Mucosa of gallbladder (tissue), 1 donor: ENCODE results near the gene FNDC1. TPM values are rescaled to one million over a fixed set of nuclear protein-coding genes. Genes with fewer than 3 reads are reported as not detected.

Source experiments
- DNase-seq: peaks from one replicate; pipeline ENCODE4 v3.0.0-alpha.2; 2020; ENCODE audit warnings: low spot score
- total RNA-seq: library from RNA; stranded (reverse); gene quantifications from one replicate; pipeline ENCODE4 v1.2.1, GENCODE V29; 2021
- donor health status: DM: no; HTN: no; CAD: no.

FNDC1 gene
- total RNA-seq, 1 donor from 2014 or later, result 2.3 TPM

DNA sequence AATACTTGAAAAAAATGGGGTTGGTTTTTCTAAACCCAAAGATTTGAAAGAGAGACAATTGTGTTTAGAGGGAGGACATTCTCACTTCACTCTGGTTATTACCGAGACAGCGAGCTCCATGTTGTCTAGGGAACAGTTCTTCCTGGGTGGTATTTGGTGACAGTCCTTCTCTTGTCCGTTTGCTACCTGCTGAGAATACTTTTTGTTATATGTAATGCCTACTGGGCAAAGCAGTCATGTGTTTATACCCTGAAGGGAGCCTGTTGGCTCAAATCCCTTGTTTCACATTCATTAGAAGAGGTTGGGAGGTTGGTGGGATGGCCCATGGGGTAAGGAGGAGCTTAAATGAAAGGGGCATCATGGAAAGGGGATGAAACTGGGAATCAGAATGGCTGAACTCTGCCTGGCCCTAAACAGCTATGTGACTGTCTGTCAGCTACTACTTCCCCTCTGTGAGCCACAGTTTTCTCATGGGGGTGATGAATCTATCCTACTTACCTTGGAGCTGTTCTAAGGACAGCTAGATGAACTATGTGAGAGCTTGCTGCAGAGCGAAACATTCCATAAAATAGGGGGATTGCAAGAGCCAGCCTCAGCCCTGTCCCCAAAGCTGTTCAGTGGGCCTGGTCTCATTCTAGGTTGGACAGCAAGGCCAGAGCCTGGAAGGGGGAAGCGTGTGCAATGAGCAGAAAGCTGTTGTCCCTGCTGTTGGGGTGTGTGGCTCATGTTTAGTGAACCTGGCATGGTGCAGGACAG, 43.5 kb downstream of the FNDC1 start:
- DNase-seq, result no peak

DNA sequence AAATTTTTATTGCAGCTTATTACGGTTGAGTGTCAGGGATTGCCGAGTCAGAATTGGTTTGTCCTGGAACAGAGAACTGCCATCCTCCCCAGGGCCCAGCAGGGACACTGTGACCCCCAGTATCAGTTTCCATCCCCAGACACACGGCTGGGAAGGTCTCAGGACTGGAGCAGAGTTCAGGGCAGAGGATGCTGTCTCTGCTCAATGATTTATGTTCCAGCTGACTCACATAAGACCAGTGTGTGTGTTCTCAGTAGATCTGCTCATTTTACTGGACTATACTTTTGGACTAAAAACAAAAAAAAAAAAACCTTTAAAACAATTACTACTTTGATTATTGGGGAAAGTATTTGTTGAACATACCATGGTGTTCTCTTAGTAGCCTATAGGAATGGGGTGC, 44.2 kb downstream of the FNDC1 start:
- no peak for DNase-seq

DNA sequence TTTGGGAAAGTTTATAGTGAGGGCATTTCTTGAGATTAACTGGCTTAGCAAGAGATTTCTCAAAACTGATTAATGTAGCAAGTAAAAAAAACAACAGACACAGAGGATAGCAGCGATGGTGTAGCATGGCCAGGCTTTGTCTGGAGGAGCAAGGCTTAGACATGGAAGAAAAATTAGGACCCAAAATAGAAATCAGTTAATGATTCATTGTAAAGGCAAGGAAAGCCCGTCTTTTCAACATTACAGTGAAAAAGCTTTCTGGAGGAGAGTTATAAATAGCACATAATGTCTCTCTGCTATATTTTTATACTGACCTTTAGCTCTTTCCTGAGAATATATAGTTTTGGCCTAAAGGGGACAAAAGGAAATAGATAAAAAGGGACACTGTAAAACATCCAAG, 45.1 kb downstream of the FNDC1 start:
- no peak for DNase-seq

DNA sequence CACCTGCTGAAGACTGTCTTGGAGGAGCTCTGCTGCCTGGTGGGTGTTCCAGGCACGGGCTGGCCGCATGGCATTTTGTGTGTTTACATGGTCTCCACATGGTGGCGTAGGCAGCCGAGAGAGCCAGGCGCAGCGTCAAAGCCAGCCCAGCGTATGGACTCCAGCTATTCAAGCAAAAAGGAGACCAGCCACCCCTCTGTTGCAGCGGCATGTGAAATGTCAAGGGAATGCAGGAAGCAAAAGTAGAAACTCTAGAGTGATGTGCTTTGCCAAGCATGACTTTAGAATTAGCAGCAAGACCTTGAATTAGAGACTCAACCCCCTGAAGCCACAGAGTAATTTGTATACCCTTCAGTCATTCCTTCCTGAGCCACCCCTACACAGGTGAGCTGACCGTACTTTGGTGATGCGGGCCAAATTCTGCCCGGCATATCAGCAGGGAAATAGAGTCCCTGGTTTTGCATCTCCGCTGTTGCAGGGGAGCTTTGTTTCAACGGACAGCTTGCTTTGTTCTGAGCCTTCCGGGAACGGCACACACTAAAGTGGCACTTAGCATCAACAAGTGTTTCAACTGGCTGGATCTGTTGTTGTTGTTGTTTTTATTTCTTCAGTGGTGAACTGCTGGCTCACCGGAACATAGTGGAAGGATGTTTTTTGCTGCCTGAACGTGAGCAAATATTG, 48.5 kb downstream of the FNDC1 start:
- peak; percentile 23 for DNase-seq

DNA sequence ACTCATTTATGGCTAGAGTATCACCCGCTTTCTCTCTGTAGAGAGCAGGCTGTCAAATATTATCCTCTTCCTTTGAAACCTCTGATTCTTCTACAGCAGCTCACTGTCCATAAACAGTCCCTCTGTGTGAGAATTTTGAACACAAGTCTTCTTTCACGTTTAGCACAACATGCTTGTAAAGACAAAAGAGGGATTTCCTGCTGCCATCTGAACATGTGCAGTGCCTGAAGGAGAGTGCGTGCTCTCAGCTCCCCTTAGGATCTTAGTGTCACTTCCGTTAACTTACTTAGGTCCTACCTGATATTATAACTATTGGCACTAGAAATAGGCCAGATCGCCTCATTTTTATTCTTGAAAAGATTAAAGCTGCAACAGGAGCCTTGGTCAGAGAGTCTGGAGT, 50.9 kb downstream of the FNDC1 start:
- no peak for DNase-seq

DNA sequence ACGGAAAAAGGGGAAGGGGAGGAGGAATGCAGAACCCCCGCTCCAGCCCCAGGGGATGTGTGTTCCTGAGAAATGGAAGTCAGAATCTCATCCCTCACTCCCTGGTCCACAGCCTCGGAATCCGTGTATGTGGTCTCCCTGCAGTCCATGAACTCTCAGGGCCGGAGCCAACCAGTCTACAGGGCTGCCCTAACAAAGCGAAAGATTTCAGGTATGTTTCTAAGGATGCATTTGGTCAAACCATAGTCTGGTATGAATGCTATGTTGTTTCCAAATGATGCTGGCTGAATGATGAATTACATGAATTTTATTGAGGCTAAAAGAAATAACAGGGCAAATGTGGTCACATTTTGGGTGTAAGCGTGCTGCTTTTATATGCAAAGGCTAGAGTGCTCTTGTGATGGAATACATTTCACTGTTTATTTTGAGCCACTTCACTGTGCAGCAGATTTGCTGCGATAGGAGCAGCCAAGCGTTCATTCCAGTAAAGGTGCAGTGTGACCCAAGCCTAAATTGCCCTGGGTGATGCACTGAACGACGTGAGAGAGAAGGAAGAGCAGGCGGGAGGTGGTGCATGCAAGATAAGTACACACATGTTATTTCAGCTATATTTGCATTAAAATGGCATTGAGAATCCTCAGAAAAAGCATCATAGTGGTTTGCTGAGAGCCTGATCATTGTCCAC, 52.4 kb downstream of the FNDC1 start:
- no peak for DNase-seq

DNA sequence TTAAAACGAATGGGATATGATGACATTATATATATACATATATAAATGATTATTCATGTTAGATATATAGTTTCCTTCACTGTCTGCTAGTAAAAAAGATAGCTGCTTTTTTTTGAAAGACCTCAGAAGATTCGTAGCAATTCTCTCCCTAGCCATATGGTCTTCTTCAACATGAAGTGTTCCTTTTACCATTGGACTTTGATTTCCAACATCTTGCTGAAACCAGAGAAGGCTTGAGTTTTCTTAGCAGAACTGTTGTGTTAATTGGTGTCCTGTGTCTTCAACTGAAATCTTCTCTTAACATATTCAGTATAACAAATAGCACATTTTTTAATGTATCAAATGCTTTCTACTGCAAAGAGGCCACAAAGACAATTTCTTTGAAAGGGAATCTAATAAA, 55.3 kb downstream of the FNDC1 start:
- no peak for DNase-seq

DNA sequence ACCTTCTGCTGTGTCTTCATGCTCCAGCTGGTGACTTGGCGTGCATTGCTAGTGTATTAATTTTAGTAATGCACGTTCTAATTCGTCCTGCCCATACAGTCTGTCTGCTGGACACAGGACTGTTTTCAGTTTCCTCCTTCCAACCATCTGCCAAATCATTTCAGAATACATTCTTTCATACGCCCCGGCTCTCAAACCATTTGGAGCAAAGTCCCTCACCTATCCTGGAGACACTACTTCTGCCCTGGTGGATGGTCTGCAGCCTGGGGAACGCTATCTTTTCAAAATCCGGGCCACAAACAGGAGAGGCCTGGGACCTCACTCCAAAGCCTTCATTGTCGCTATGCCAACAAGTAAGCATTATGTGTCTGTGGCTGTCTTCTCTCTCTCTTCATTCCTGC, 60.5 kb downstream of the FNDC1 start:
- no peak for DNase-seq

DNA sequence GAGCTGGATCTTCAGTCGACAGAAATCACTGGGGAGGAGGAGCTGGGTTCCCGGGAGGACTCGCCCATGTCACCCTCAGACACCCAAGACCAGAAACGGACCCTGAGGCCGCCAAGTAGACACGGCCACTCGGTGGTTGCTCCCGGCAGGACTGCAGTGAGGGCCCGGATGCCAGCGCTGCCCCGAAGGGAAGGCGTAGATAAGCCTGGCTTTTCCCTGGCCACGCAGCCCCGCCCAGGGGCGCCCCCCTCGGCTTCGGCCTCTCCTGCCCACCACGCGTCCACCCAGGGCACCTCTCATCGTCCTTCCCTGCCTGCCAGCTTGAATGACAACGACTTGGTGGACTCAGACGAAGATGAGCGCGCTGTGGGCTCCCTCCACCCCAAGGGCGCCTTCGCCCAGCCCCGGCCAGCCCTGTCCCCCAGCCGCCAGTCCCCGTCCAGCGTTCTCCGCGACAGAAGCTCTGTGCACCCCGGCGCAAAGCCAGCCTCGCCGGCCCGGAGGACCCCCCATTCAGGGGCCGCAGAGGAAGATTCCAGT, 63.0 kb downstream of the FNDC1 start:
- no peak for DNase-seq

DNA sequence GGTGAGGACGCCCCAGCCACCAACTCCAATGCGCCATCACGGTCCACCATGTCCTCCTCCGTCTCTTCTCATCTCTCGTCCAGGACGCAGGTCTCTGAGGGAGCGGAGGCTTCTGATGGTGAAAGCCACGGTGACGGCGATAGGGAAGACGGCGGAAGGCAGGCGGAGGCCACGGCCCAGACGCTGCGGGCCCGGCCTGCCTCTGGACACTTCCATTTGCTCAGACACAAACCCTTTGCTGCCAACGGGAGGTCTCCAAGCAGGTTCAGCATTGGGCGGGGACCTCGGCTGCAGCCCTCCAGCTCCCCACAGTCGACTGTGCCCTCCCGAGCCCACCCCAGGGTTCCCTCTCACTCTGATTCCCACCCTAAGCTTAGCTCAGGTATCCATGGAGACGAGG, 63.6 kb downstream of the FNDC1 start:
- DNase-seq, result no peak

DNA sequence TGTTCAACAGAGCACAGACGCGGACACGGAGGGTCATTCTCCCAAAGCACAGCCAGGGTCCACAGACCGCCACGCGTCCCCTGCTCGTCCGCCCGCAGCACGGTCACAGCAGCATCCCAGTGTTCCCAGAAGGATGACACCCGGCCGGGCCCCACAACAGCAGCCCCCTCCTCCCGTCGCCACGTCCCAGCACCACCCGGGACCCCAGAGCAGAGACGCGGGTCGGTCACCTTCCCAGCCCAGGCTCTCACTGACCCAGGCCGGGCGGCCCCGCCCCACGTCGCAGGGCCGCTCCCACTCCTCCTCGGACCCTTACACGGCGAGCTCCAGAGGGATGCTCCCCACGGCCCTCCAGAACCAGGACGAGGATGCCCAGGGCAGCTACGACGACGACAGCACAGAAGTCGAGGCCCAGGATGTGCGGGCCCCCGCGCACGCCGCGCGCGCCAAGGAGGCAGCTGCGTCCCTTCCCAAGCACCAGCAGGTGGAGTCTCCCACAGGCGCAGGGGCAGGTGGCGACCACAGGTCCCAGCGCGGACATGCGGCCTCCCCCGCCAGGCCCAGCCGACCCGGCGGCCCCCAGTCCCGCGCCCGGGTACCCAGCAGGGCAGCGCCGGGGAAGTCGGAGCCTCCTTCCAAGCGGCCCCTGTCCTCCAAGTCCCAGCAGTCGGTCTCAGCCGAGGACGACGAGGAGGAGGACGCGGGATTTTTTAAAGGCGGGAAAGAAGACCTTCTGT, 64.3 kb downstream of the FNDC1 start:
- no peak for DNase-seq

DNA sequence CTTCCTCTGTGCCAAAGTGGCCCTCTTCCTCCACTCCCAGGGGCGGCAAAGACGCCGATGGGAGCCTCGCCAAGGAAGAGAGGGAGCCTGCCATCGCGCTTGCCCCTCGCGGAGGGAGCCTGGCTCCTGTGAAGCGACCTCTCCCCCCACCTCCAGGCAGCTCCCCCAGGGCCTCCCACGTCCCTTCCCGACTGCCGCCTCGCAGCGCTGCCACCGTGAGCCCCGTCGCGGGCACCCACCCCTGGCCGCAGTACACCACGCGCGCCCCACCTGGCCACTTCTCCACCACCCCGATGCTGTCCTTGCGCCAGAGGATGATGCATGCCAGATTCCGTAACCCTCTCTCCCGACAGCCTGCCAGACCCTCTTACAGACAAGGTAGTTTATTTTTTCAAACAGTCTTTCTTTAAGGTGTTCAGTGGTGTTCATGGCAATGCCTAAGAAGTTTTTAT, 64.9 kb downstream of the FNDC1 start:
- no peak for DNase-seq

DNA sequence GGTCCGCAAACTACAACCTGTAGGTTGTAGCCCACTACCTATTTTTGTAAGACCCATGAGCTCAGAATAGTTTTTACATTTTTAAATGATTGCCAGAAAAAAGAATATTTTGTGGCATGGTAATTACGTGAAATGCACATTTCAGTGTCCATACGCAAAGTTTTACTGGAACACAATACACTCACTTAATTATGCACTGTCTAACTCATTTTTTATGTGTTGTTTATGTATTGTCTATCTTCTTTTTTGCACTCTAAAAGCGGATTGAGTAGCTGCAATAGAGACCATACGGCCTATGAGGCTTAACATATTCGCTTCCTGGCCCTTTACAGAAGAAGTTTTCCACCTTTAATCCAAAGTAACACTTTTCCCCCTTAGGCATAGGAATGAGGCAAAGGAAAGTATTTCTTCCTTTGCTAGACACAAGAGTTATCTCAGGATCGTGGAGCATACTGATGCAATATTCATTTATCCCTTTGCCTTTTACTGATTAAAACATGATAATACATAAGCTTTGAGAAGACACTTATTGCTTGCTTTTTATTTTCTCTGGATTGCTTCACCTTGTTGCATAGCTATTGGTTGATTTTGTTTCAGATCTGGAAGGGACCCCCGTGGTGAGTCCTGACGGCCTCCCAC, 69.8 kb downstream of the FNDC1 start:
- no peak for DNase-seq

DNA sequence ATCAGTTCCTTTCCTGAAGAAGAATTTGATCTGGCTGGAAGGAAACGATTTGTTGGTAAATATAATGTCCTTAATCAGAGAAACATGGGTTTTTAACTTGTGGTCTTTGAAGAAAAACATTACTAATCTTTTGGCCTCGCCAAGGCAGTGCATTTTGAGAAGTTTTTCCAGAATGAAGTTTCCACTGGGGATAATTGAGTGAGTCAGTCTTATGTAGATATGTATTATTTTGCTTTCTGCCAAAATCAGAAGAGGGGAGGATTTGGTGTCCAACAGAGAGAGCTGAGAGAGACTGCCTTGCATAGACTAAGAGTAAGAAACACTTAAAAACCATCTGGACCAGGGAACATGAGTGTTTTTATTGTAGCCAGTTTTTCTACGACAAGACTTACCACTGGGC, 79.9 kb downstream of the FNDC1 start:
- no peak for DNase-seq

DNA sequence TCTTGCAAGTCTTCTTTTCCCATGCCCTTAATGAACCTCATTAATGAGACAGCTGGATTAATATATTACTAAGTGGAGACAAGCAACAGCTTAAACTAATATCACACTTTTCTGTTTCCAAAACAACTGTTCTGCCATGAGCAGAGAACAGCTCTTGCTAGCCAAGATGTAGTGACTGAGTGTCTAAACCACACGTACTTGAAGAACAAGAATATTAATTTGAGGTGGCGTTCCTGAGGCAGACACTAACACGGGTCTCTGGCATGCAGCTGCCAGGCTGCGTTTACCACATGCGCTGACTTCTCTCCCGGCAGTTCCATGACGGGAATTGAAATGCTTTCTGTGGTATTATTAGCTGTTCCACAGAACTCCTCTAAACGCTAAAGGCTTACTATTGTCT, 80.6 kb downstream of the FNDC1 start:
- no peak for DNase-seq

DNA sequence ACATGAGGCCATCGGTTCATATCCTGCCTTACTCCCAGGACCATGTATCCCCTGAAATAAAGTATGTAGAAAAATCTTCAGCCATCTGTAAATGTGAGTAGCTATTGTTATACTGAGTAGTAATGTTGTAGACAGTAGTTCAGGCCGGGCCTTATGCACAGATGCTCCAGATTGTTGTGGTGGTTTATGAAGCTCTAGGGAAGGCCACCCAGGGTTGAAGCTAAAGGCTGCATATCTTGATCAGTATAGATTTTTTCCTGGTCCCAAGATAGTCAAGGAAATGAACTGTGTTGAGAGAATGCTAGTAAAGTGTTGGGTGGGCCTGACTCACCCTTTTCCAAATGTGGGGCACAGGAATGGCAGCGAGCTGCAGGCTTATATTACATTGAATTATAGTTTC, 81.4 kb downstream of the FNDC1 start:
- no peak for DNase-seq

DNA sequence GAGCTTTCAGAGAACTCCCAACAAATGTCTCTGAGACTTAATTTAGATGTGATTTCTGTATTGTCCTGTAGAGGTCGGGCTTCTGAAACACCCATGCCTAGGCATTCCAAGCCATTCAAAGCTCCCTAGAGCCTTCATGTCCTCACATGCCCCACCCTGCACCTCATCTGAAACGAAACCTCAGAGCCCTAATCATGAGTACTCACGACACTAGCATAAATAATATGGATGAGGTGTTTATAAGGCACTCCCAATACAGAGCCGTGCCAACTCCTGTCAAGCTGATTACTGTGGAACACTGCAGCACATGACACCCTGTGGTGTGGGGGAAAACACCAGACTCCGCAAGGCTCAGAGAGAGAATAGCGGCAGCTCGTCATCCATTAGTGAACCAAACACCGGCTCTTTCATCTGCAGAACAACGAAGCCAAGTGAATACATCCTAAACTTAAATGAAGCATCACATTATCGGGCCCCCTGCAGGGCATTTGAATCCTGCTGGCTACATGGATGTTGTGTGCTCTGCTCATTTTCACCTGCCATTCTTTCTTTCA, 83.8 kb downstream of the FNDC1 start:
- no peak for DNase-seq

DNA sequence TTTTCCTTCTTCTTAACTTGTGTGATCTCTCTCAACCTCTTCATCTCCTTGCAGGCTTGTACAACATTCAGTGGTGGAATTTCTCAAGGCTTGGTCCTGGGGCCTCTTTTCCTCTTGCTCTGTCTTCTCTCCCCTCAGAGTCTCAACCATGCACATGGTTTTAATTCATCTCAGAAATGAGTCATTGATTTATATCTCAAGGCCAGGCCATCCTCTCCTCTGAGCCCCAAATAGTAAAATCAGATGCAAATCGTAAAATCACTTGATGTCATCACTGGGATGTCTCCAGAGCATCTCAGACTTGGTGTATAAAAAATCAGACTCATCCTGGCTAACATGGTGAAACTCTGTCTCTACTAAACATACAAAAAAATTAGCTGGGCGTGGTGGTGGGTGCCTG, 85.0 kb downstream of the FNDC1 start:
- no peak for DNase-seq

DNA sequence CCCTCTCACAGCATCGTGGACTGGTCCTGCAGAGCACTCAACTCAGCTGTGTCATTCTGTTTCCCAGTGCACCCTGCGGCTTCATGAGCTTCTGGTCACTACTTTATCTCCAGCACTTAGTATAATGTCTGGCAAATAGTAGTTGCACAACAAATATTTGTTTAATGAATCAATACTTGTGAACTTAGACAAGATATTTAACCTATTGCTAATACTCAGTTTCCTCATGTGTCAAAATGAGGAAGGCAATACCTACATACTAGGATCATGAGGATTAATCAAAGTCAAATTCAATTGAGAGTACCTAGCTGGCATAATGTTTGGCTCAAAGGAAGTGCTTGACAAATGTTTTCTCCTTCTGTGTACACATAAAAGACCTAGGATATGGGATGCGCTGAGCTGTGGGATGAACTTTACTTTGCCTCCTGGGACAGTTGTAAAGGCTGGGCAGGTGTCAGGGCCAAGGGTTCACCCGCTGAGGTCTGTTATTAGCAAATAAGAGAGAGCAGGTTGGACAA, 86.3 kb downstream of the FNDC1 start:
- DNase-seq, result no peak

DNA sequence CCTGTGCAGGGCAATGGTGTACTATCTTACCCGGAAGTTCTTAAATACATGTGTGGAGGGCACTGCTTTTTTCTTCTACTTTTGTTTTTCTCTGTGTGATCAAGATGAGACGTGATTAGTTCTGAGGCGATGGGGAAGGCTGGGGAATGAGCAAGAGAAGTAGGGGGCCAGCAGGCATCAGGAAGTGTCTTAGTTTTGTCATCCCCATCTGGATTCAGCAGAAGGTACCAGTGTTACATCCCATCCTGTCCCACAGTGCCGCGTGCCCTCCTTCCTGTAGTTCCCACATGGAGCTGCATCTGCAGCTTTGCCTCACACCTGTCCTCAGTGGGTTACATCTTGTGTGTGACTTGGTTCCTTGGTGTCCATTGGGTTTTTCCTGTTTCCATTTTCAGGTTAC, 86.9 kb downstream of the FNDC1 start:
- no peak for DNase-seq

DNA sequence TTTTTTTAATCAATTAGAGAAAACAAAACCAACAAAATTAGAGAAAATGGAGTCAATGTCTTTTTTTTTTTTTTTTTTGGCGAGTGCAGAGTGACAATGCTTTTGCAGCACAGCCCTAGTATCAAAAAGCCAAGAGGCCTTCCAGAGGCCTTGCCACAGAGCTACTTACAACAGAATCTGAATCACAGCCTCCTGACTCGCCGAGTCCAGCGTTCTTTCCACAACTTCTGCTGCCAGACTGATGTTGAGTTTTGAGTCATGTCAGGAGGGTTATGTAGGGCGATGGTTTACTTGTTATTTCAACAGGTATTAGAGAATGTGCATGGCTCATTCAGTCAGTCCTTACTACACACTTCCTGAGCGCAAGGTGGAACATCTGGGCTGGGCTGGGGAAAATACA, 88.6 kb downstream of the FNDC1 start:
- no peak for DNase-seq
